Measurements from ENCODE around the gene TRAFD1.

Gene TRAFD1

DNA sequence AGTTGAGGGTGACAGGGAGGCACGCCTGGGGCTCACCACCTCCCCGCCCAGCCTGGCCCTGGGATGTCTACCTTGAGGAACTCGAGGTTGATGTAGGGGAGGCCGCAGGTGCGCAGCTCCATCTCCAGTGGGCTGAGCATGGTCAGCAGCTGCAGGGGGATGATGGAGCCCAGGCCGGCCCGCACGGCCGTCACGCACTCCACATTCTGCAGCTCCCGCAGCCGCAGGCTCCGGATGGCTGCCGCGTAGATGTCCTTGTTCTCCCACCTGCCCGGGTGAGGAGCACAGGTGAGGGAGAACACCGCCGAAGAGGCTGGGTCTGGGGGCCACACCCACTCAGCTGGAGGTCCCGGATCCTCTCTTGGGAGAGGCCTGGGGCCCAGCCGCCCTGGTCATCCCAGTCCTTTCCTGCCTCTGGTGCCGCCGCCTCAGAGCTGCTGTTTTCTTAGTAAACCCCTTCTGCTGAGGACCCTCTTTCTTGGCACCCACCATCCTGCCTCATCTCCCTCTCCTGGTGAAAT lies 38.2 kb downstream of the TRAFD1 start:
- TF ChIP-seq GATA2 (IDR thresholded peaks at IDR 0.05; ENCODE audit: low read depth, low read length): no peak
- TF ChIP-seq GATA3 (IDR thresholded peaks at IDR 0.05; ENCODE audit: low read depth, low read length): no peak

DNA sequence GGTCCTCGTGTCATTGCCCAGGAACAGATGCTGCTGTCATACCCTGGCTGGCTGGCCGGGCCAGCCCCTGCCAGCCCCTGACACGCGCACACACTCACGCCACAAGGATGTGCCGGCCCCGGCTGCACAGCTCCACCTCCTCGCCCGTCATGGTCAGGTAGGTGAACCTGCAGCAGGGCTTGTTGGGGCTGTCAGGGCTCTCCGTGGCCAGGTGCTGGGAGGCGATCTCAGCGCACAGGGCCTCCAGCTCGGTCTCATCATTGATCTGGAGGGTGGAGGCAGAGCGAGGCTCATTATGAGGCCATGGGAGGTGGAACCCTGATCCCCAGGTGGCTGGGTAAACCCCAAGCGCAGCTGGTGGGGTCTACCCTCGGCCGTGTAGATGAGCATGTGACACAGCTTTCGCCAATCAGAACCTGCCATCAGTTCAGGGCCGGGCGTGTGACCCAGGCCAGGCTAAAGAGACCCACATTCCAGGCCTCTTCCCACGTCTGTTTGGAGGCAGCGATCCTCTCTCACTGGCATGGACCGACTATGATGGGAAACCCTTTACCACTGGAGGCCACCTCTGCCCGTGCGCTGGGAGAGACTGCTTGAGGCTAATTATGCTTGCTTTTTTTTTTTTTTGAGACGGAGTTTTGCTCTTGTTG lies 38.8 kb downstream of the TRAFD1 start:
- no peak for TF ChIP-seq GATA3 (IDR thresholded peaks at IDR 0.05; ENCODE audit: low read depth, low read length)
- TF ChIP-seq GATA2 (IDR thresholded peaks at IDR 0.05; ENCODE audit: low read depth, low read length): no peak

DNA sequence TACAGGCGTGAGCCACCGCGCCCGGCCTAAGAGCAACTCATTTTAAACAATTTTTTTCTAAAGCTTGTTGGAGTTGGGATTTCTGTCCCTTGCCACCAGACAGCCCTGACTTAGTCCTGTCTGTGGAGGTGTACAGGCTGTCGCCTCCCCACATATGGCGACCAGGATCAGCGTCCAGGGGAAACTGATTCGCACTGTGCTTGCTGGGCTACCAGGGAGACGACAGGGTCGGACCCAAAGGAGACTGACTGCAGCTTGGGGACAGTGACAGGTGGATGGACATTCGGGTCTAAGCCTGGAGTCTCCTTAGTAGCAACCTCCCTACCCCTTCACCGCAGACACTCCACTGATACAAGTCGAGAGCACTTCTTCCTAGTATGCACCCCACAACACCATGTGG lies 40.3 kb downstream of the TRAFD1 start:
- no peak for TF ChIP-seq GATA3 (IDR thresholded peaks at IDR 0.05; ENCODE audit: low read depth, low read length)
- no peak for TF ChIP-seq GATA2 (IDR thresholded peaks at IDR 0.05; ENCODE audit: low read depth, low read length)

DNA sequence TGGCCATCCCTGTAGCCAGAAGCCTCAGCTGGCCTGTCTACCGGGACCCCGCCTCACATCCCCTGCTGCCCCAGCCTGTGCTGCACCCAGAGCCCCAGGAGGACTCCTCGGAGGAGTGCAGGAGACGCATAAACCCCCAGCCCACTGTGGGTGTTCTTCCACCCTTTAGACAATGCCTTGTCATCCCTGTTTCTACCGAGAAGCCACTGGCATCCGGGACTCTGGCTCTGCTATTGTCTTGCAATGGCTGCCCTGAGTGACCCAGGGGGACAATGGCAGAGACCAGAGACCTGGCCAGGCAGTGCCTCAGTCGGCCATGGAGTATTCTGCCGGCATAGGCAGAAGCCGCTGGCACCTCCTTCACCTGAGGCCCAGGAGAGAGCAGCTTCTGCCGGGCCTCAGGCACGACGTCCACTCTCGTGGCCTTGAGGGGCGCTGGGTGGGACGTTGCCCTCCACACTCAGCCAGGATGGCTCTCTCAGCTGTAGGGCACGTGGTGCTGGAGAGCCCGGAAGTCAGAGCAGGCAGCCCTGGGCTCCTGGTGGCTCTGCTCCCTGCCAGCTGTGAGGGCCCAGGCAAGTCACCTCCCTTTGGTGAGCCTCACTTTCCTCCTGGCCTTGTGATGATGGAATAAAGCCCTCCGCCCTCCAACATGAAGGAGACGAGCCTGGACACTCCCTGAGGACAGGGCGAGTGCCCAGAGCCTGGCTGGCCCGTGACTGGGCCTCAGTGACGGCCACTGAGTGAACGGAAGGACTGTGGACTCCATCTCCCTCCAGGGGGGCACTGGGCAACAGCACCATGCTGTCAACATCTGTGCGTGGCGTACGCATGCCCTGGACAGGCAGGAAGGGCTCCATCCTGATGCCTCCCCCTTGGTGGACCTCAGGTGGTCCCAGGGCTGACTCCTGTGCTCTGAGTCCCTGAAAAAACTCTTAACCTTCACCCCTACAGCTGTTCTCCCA lies 41.0 kb downstream of the TRAFD1 start:
- no peak for TF ChIP-seq GATA2 (IDR thresholded peaks at IDR 0.05; ENCODE audit: low read depth, low read length)
- no peak for TF ChIP-seq GATA3 (IDR thresholded peaks at IDR 0.05; ENCODE audit: low read depth, low read length)

DNA sequence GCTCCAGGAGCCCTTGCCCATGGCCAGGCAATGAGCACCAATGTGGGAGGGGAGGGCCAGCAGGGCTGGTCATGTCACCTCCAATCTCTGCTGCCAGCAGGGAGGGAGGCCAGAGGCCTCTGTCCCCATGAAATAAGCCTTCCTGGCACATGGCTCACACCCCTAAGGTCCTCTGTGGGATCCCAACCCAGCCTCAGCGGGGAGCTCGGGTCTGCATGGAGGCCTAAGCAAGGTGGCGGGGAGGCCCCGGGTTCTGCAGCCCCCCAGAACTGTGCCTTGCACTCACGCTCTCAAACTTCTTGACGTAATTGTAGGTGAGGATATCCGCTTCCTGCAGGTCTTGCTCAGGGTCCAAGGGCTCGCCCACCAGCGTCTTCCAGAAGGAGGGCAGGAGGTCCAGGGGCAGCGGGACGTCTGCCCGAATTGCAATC lies 41.7 kb downstream of the TRAFD1 start:
- TF ChIP-seq GATA3 (IDR thresholded peaks at IDR 0.05; ENCODE audit: low read depth, low read length): no peak
- no peak for TF ChIP-seq GATA2 (IDR thresholded peaks at IDR 0.05; ENCODE audit: low read depth, low read length)

DNA sequence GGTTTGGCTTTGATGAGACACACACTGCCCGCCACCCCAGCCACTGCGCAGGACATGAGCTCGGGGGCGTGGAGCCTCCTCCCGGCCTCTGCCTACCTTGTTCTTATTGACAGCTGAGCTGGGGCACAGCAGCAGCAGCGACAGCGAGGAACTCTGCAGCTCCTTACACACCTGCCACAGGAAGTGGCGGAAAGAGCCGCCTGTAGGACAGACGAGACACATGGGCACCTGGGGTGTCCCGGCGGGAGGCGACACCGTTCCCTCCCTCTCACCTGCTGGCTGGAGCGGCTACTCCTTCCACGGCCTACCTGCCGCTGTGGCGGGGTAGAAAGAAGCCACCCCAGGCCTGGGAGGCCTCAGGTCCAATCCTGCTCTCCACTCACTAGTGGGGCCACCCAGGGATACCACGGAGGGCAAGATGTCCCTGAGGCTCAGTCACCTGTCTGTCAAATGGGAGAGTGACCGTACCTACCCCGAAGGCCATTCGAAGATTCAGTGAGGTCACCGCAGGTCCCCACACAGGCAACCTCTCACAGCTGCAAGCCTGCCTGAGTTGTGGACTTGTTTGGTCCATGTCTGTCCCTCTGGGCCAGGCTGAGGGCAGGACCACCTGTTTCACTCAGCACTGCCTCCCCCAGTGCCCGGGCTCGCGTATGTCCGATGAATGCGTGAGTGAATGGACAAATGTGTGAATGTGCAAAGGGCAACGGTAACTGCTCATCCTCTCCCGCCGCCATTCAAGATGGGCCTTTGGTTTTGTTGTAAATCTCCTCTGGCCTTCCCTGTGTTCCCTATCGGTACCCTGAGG lies 42.6 kb downstream of the TRAFD1 start:
- no peak for TF ChIP-seq GATA3 (IDR thresholded peaks at IDR 0.05; ENCODE audit: low read depth, low read length)
- TF ChIP-seq GATA2 (IDR thresholded peaks at IDR 0.05; ENCODE audit: low read depth, low read length): no peak

DNA sequence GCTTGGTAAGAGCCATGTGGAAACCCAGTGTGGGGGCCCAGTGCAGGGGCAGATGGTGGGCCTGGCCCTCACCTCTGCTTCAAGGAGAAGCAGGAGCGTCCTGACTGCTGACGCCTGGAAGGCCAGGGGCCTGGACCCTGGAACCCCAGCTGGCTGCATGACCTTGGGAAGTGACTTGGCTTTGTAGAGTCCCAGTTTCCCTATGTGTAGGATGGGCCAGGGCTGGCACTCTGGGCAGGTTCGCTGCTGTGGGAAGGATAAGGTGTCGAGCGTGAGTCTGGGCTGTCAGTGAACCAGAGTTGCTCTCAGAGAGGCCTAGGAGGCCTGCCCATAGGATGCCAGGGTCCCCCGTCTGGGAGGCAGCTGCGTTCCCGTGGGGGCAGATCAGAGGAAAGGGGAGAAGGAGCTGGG lies 43.2 kb downstream of the TRAFD1 start:
- TF ChIP-seq GATA3 (IDR thresholded peaks at IDR 0.05; ENCODE audit: low read depth, low read length): no peak
- no peak for TF ChIP-seq GATA2 (IDR thresholded peaks at IDR 0.05; ENCODE audit: low read depth, low read length)

DNA sequence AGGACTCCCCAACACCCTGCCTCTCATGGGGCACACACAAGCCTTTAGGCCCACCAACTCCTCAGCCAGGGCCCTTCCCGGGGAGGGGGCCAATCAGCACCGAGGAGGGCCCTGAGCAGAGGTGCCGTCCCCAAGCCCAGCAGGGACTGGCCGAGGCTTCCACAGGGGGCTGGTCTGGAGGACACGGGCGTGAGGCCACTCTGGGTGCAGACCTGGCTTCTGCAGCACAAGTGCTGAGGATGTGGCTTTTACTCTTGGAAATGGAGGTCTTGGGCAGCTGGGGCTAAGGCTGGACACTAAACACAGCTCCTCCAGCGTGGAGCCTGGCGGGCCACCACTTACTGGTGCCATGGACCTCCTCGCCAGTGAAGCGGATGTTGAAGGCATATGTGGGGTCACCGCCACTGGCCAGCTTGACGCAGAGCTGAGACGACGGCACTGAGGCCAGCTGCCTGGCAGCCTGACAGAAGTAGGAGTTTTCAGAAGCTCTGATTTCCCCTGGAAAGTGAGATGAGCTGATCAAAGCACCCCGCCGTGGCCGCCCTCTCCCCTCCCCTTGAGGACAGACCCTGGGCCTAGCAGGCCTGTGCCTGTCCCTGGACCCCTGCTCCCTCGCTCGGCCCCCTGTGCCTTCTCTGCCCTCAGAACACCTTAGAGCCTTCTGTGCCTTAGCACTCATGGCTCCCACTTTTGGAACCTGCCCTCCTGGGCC lies 44.0 kb downstream of the TRAFD1 start:
- TF ChIP-seq GATA2 (IDR thresholded peaks at IDR 0.05; ENCODE audit: low read depth, low read length): no peak
- TF ChIP-seq GATA3 (IDR thresholded peaks at IDR 0.05; ENCODE audit: low read depth, low read length): no peak

DNA sequence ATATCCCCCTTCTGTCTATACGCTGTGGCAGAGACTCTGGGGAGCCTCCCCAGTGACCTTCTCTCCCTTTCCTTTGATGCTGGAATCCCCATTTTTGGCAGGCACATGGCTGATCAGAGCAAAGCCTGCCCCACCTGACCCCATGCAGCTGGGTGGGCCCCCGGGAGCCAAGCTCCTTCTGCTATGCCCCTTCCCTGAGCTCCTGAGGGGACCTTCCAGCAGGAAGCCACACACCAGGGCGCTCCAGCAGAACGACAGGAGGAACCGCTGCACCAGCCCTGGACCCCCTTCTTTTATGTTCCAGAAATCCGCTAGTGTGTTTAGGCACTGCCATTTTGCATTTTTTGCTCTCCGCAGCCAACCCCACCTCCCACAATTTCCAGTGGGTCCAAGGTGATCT lies 44.6 kb downstream of the TRAFD1 start:
- TF ChIP-seq GATA3 (IDR thresholded peaks at IDR 0.05; ENCODE audit: low read depth, low read length): no peak
- TF ChIP-seq GATA2 (IDR thresholded peaks at IDR 0.05; ENCODE audit: low read depth, low read length): no peak

DNA sequence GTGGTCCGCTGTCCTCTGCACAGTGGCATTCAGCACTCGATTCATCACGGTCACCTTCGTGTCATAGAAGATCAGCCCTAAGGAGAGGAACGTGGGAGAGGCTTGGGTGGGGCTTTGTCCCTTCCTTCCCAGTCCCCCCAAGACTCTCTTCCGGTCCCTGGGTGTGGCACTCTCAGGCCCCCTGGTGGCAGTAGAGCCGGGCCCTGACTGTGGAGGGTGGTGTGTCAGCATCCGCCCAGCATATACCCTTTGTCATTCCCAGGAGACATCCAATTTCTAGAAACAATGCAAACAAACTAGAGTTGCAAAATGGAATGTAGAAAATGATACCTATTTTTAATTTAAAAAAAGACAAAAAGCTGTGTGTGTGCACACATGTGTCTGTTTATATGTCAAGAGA lies 45.0 kb downstream of the TRAFD1 start:
- no peak for TF ChIP-seq GATA2 (IDR thresholded peaks at IDR 0.05; ENCODE audit: low read depth, low read length)
- no peak for TF ChIP-seq GATA3 (IDR thresholded peaks at IDR 0.05; ENCODE audit: low read depth, low read length)

DNA sequence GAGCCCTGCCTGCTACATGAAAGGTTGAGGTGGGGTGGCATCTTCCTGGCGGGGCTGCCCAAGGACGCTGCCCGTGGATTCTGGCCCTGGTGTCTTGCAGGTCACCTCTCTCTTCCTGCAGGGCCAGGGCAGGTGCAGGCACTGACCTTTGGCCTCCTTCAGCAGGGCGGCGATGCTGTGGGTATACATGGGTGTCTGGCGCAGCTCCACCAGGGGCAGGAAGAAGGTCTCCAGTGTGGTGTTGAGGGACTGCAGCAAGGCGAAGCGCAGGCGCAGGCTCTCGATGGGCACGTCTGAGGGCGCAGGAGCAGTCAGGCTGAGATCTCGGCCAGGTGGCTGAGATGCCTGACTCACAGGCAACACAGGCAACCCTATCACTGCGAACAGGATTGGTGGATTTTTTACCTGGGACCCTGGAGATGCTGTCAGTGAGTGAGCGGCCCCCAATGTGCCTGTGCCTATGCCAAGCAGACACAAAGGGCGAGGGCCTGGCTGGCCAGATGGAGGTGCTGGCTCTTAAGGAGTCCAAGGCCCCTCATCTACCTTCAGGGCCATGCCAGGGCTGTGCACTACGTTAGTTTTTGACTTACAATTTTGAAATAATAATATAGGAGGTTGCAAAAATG lies 45.7 kb downstream of the TRAFD1 start:
- TF ChIP-seq GATA3 (IDR thresholded peaks at IDR 0.05; ENCODE audit: low read depth, low read length) (no peak), GATA2 (IDR thresholded peaks at IDR 0.05; ENCODE audit: low read depth, low read length) (no peak)

DNA sequence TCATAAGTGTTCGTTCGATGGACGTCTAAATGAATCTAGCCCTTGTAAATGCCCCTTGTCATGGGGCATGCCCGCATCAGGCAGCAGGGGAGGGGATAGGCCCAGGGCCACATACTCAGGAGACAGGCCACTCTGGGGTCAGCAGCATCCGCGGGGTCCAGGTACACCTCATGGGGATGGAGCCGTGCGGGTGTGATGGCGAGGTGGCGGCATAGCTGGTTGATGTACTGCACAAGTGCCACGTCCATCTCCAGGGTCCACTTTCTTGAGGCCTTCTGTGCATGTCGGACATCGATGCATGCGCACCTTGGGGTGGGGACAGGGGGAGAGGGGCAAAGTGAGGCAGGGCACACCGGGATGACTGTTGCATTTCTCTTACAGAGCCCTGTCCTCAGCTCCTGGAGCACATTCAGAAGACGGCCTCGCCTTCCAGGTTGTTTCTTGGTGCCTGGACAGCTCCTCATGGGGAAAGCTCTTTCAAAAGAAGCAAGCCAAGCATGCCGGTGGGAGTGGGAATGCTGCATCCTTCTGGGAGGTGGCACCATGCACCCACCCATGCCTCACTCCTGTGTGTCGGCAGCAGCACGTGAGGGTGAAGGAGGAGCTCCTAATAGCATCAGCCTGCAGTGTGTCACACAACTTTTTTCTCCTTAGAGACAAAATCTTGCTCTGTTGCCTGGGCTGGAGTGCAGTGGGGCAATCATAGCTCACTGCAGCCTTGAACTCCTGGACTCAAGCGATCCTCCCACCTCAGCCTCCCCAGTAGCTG lies 47.4 kb downstream of the TRAFD1 start:
- TF ChIP-seq GATA3 (IDR thresholded peaks at IDR 0.05; ENCODE audit: low read depth, low read length) (no peak), GATA2 (IDR thresholded peaks at IDR 0.05; ENCODE audit: low read depth, low read length) (no peak)

Data from SH-SY5Y (cell line).